Activated T-cell treated with anti-CD3 and anti-CD28 coated beads, Interleukin-2, amount 50 U/mL, for 48 hours (primary cell): ENCODE results near the gene PYURF.

Experiments
- DNase-seq, 2 experiments: peaks; one replicate each; pipeline ENCODE4 v3.0.0-alpha.2; 2020

PYURF gene

DNA sequence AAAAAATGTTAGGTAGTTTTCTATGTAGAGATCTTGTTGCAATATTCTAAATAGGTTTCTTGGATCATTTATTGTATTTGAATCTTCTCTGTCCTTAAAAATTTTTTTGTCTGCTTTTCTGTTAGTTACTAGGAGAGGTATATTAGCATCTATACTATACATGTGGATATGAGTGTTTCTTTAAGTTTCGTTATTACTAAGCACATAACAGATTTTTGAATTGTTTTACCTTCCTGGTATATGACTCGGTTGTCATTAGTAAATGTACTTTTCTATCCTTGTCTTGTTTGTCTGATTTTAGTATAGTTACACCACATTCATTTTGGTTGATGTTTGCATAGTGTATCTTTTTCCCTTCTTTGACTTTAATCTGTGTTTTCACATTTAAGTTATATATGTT lies 20.2 kb downstream of the PYURF start:
- DNase-seq, result no peak

DNA sequence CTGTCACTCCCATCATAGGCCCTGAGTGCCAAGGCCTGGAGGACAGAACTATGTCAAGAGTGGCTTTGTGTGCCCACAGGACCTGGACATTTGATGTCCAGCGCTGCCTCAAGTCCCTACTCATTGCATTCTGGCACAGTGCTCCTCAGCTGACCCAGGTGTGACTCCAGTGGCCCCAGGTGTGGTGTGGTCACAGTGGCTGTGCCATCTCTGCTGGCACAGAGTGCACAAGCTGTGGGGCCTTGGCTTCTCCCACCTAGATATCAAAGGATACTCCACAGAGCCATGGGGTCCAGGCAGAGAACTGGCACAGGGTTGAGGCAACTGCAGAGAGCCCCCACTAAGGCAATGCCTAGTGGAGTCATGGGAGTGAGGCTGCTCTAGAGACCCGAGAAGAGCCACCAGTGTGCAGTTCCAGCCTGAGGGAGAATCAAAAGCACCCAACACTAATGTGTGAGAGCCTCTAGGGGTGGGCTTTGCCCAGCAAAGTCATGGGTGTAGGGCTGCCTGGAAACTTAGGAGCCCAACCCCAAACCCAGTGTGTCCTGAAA lies 25.6 kb downstream of the PYURF start:
- no peak for DNase-seq

DNA sequence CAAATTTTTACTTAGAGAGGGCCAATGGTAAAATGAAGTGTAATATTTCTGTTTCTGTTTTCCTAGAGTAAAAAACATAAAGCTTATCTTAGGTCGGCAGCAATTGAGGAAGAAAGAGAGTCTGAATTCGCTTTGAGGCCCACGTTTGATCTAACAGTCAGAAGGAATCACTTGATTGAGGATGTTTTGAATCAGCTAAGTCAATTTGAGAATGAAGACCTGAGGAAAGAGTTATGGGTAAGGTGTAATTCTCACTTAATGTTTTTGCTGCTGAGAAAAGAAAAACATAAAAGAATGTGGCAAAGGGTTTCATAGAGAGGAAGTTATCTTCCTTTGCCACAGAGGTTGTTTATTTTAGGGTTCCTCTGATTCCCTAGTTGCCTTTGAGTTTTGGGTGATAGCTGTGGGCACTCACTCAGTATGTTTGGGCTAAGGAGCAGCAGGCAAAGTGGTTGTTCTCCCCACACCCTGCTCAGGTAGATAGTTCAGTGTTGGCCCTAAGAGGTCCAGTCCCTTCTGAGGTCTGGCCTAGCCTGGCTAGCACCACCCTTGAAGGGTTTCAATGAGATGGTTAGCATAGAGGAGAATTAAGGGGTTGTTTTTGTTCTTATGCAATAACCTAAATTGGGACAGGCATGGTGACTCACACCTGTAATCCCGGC lies 34.3 kb downstream of the PYURF start:
- DNase-seq, result no peak

DNA sequence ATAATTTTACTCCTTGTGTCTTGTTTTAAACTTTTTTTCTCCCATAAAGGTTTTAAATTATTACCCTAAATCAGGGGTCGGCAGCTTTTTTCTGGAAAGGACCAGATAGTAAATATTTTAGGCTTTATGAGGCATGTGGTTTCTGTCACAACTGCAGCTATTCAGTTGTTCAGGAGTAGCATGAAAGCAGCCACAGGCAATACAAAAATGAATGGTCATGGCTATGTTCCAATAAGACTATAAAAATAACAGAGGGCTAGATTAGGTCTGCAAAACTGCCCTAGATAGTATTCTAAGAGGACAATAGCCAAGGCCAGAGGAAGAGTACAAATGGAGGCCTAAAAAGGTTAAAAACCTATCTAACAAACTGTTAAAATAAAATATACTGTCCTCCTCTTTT lies 42.0 kb downstream of the PYURF start:
- DNase-seq, result no peak

DNA sequence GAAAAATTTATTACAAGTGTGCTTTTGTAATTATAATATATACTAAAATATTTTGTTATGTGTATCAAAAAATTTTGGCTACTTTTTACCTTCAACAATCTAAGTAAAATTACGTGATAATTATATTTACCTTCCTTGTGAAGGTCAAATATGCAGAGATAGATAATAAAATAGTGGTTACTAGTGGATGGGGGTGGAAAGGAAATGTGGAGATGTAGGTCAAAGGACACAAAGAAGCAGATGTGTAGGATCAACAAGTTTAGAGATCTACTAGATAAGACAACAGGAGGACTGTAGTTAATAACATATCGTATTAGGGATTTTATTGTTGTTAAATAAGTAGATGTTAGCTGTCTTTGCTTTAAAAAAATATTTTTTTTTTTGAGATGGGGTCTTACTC lies 45.3 kb downstream of the PYURF start:
- no peak for DNase-seq

DNA sequence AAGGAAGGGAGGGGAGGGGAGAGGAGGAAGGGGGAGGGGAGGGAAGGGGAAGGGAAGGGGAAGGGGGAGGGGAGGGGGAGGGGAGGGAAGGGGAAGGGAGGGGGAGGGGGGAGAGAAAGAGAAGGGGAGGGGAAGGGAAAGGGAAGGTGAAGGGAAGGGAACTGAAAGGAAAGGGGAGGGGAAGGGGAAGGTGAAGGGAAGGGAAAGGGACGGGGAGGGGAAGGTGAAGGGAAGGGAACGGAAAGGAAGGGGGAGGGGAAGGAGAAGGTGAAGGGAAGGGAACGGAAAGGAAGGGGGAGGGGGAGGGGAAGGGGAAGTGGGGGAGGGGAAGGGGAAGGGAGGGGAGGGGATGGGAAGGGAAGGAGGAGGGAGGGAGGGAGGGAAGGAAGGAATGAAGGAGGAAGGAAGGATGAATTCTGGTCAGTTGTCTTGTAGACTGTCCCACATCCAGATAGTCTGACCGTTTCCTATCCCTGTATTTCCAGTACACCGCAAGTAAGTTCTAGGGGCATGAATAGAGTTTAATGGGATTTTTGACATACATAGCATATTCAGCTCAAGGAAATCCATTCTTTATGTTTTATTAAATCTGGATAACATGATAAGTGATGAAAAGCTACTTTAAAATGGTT lies 46.2 kb downstream of the PYURF start:
- DNase-seq, result no peak
